Testis (tissue), 3 donors: ENCODE results near the gene SPINT2. TPM values are rescaled to one million over a fixed set of nuclear protein-coding genes. Genes with fewer than 3 reads are reported as not detected.

Experiments used
- DNase-seq: peaks from one replicate; pipeline ENCODE4 v3.0.0-alpha.2; 2019
- H3K27ac ChIP-seq, 2 donors: fragments of 200-600 bp; sonication (generic); one replicate each; pipeline ENCODE4 v1.5.1; 2019
- H3K27me3 ChIP-seq: fragments of 200-600 bp; sonication (generic); one replicate; pipeline ENCODE4 v1.5.1; 2019
- H3K36me3 ChIP-seq: fragments of 200-600 bp; sonication (generic); one replicate; pipeline ENCODE4 v1.5.1; 2017; ENCODE audit warnings: low read depth; ENCODE audit errors: missing control alignments
- H3K4me1 ChIP-seq: fragments of 200-600 bp; sonication (generic); one replicate; pipeline ENCODE4 v1.5.1; 2019
- H3K4me3 ChIP-seq, 2 donors: fragments of 200-600 bp; sonication (generic); one replicate each; pipeline ENCODE4 v1.5.1; 2017 to 2019
- H3K9me3 ChIP-seq: fragments of 200-600 bp; sonication (generic); one replicate; pipeline ENCODE4 v1.5.1; 2017
- CTCF ChIP-seq, 3 experiments: fragments of 450-650 bp in 2 of 3; fragments of 200-600 bp in 1 of 3; sonication (generic) in 1 of 3; IDR thresholded peaks; one replicate each; pipeline ENCODE4 v1.5.1; 2016 to 2019; ENCODE audit warnings: antibody characterized with exemption in 3 of 3, mild to moderate bottlenecking in 2 of 3, moderate library complexity in 1 of 3
- POLR2A ChIP-seq: fragments of 450-650 bp; IDR thresholded peaks from one replicate; pipeline ENCODE4 v1.6.1; 2017; ENCODE audit warnings: antibody characterized with exemption, mild to moderate bottlenecking, moderate library complexity
- WGBS, 2 donors: methylation state at CpG; one replicate each; pipeline ENCODE4 v1.1.5; 2018; 5-methylcytosine and 5-hydroxymethylcytosine counted together
- intact Hi-C: fragments of 100-400 bp; cut with DNase I; formaldehyde crosslinking; loops from one replicate; pipeline ENCODE4 v1.15.1; 2023; ENCODE audit warnings: low total_unique reads
- polyA plus RNA-seq: library from polyadenylated mRNA; stranded (reverse); fragments of 350-450 nt; fragmentation: Illumina TruSeq; extraction: RNeasy Lipid Tissue Mini Kit (QIAGEN cat#74804); gene quantifications from one replicate; pipeline ENCODE4 v1.2.3, GENCODE V29; 2014; ENCODE audit warnings: low read depth, low replicate concordance; ENCODE audit not compliant: insufficient read depth
- total RNA-seq, 2 donors: library from RNA; depleted of rRNA; stranded (reverse); fragments of >200 nt; gene quantifications; one replicate each; pipeline ENCODE4 v1.2.3, GENCODE V29; 2016

SPINT2 gene
- total and polyA plus RNA-seq, 3 donors from 2014 or later: 372 to 480 (median 389) TPM

- Histone ChIP-seq H3K36me3 (no peaks in the 10 kb centered on the region), H3K4me1 (no peaks in the 10 kb centered on the region), H3K9me3 (no peaks in the 10 kb centered on the region), H3K4me3 (peak overlapping the region in 1 of 2 donors; percentile 36), H3K27me3 (no peaks in the 10 kb centered on the region), H3K27ac (no peak overlapping the region)
- WGBS, 2 donors: 51 to 56% methylated on average over 5 to 29 of the region's 29 CpGs
- TF ChIP-seq CTCF (IDR thresholded peaks at IDR 0.05): no peak
- no peak for TF ChIP-seq POLR2A
- intact Hi-C loops: no loop called here
- DNase-seq: peak; percentile 46
Observed at GRCh38 chr19:38304866-38305429, 40.6 kb downstream of the SPINT2 start.

GRCh38 chr19:38306236-38306635 is 41.9 kb downstream of the SPINT2 start:
- H3K27ac ChIP-seq: no peak overlapping the region
- TF ChIP-seq POLR2A: no peak
- no peak for TF ChIP-seq CTCF (IDR thresholded peaks at IDR 0.05)
- no peaks in the 10 kb centered on the region for H3K4me1 ChIP-seq
- H3K27me3 ChIP-seq: no peaks in the 10 kb centered on the region
- H3K9me3 ChIP-seq: no peaks in the 10 kb centered on the region
- DNase-seq: no peak
- no peak overlapping the region for H3K4me3 ChIP-seq
- intact Hi-C loops: no loop called here
- no peaks in the 10 kb centered on the region for H3K36me3 ChIP-seq
- WGBS, 2 donors: 93 to 100% methylated on average over 3 of the region's 3 CpGs

- Histone ChIP-seq H3K9me3 (no peaks in the 10 kb centered on the region), H3K4me3 (no peak overlapping the region), H3K27ac (no peak overlapping the region), H3K4me1 (no peaks in the 10 kb centered on the region), H3K36me3 (no peaks in the 10 kb centered on the region), H3K27me3 (no peaks in the 10 kb centered on the region)
- DNase-seq: no peak
- WGBS, 2 donors: 97% methylated on average over 4 of the region's 4 CpGs
- intact Hi-C loops: no loop called here
- TF ChIP-seq POLR2A: no peak
- no peak for TF ChIP-seq CTCF (IDR thresholded peaks at IDR 0.05)
Observed at GRCh38 chr19:38307076-38307475, 42.7 kb downstream of the SPINT2 start.

GRCh38 chr19:38307597-38307996 is 43.2 kb downstream of the SPINT2 start:
- WGBS, 2 donors: 79 to 89% methylated on average over 5 of the region's 8 CpGs
- H3K36me3 ChIP-seq: no peaks in the 10 kb centered on the region

More at GRCh38 chr19:38307597-38307996, 43.2 kb downstream of the SPINT2 start:
- intact Hi-C loops: no loop called here
- TF ChIP-seq CTCF (IDR thresholded peaks at IDR 0.05) (no peak), POLR2A (no peak)
- Histone ChIP-seq H3K9me3 (no peaks in the 10 kb centered on the region), H3K27me3 (no peaks in the 10 kb centered on the region), H3K27ac (no peak overlapping the region), H3K4me3 (no peak overlapping the region), H3K4me1 (no peaks in the 10 kb centered on the region)
- DNase-seq: no peak
